ENCODE measurements around the gene RUNX2.
"Not testable (repeated sequence)": the region's sequence is repeated elsewhere in the genome, so short reads cannot be mapped to it uniquely, and the experiment has no call there.

Gene RUNX2

GRCh38 chr6:45460166-45460565 is 132.0 kb downstream of the RUNX2 start:
- DNase-seq (ENCODE audit: low read depth) = no peak
- no peak overlapping the region for H3K4me3 ChIP-seq (ENCODE audit: low read depth, low read length)
- TF ChIP-seq POLR2A (IDR thresholded peaks at IDR 0.05; ENCODE audit: extremely low read depth, insufficient read length) (no peak), CTCF (IDR thresholded peaks at IDR 0.05; ENCODE audit: low read depth, low read length) (no peak), MYC (IDR thresholded peaks at IDR 0.05; ENCODE audit: low read depth, low read length) (no peak)
- TF ChIP-seq, protein P1, sequence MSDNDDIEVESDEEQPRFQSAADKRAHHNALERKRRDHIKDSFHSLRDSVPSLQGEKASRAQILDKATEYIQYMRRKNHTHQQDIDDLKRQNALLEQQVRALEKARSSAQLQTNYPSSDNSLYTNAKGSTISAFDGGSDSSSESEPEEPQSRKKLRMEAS (IDR thresholded peaks at IDR 0.05; ENCODE audit: low read depth, low read length) = no peak

GRCh38 chr6:45461486-45461885 is 133.4 kb downstream of the RUNX2 start:
- TF ChIP-seq, protein P1 (IDR thresholded peaks at IDR 0.05; ENCODE audit: low read depth, low read length) = no peak
- TF ChIP-seq MYC (IDR thresholded peaks at IDR 0.05; ENCODE audit: low read depth, low read length) (no peak), CTCF (IDR thresholded peaks at IDR 0.05; ENCODE audit: low read depth, low read length) (no peak), POLR2A (IDR thresholded peaks at IDR 0.05; ENCODE audit: extremely low read depth, insufficient read length) (no peak)
- no peak overlapping the region for H3K4me3 ChIP-seq (ENCODE audit: low read depth, low read length)
- no peak for DNase-seq (ENCODE audit: low read depth)

DNA sequence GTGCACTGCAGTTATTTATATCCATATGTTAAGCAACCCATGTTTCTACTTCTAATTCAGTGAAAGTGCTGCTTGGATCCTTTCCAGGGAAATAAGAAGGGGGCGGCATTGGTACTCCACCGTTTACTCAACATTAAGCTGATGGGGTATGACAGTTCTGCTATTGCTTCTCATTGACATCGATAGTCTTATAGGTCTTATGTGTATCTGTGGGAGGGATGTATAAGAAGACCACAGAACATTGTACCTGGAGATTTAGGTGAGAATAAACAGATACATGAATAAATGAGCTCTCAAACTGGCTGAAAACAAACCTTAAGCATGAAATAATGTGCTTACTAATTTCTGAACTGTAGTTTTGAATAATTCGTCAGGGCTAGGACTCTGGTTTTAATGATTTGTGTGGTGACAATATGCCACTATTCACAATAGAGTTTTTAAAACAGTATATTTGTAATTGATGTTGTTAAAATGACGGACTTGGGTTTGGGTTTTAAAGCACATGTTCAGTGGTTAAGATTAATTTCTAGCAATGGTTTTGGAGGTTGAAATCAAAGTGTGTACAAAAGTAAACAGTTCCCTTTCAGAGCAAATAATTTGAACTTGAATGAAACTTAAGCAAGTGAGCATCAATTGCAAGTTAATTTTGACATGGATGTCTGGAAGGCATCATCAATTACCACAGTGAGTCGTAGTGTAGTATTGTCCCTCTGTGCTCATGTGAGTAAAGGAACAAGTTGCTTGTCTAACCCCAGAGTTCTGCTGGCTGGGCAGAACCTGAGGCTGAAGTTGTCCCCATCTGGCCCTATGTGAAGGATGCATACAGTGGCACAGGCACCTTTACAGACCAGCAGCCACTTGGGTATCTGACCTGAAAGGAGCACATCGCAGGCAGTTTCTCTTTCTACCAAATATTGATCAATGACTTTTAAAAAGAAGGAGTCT is 134.3 kb downstream of the RUNX2 start:
- no peak for DNase-seq (ENCODE audit: low read depth)

DNA sequence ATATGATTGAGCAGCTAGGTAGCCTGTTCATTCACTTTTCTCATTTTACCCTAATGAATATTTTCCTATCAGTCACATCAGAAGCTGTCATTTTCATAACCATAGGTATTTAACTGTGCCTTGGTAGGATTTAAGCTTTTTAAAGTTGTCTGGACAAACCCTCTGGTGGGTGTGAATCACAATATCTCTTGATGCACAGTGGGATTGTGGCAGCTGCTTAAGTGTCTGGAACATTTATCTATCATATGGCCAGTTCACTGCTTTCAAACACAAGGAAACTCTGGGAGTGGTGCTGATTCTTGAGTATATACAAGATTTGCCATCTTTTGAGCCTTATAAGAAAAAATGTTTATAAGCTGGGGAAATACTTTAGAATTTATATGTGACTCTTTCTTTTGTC is 136.6 kb downstream of the RUNX2 start:
- TF ChIP-seq, protein P1 (IDR thresholded peaks at IDR 0.05; ENCODE audit: low read depth, low read length) = no peak
- TF ChIP-seq MYC (IDR thresholded peaks at IDR 0.05; ENCODE audit: low read depth, low read length) = no peak
- no peak for TF ChIP-seq CTCF (IDR thresholded peaks at IDR 0.05; ENCODE audit: low read depth, low read length)
- no peak for TF ChIP-seq POLR2A (IDR thresholded peaks at IDR 0.05; ENCODE audit: extremely low read depth, insufficient read length)
- no peak for DNase-seq (ENCODE audit: low read depth)

More for the DNA sequence above, 134.3 kb downstream of the RUNX2 start:
- no peak for TF ChIP-seq MYC (IDR thresholded peaks at IDR 0.05; ENCODE audit: low read depth, low read length)
- TF ChIP-seq POLR2A (IDR thresholded peaks at IDR 0.05; ENCODE audit: extremely low read depth, insufficient read length) = no peak
- no peak for TF ChIP-seq CTCF (IDR thresholded peaks at IDR 0.05; ENCODE audit: low read depth, low read length)
- TF ChIP-seq, protein P1 (IDR thresholded peaks at IDR 0.05; ENCODE audit: low read depth, low read length) = no peak
- H3K4me3 ChIP-seq (ENCODE audit: low read depth, low read length) = no peak overlapping the region

GRCh38 chr6:45466686-45467085 is 138.6 kb downstream of the RUNX2 start:
- no peak overlapping the region for H3K4me3 ChIP-seq (ENCODE audit: low read depth, low read length)
- TF ChIP-seq MYC (IDR thresholded peaks at IDR 0.05; ENCODE audit: low read depth, low read length) (no peak), POLR2A (IDR thresholded peaks at IDR 0.05; ENCODE audit: extremely low read depth, insufficient read length) (no peak), CTCF (IDR thresholded peaks at IDR 0.05; ENCODE audit: low read depth, low read length) (no peak)
- TF ChIP-seq, protein P1 (IDR thresholded peaks at IDR 0.05; ENCODE audit: low read depth, low read length) = no peak
- DNase-seq (ENCODE audit: low read depth) = no peak

More for the DNA sequence above, 136.6 kb downstream of the RUNX2 start:
- H3K4me3 ChIP-seq (ENCODE audit: low read depth, low read length) = no peak overlapping the region

- not testable (repeated sequence) for DNase-seq (ENCODE audit: low read depth); H3K4me3 ChIP-seq (ENCODE audit: low read depth, low read length)
Measured at GRCh38 chr6:45467417-45467816, 139.3 kb downstream of the RUNX2 start.

Data from NB4 (cell line).